Glomerular endothelial cell (primary cell): ENCODE measurements around the gene CXCL13. TPM values are rescaled to one million over a fixed set of nuclear protein-coding genes. Genes with fewer than 3 reads are reported as not detected.
"Not testable (repeated sequence)": the region's sequence is repeated elsewhere in the genome, so short reads cannot be mapped to it uniquely, and the experiment has no call there.

Experiments used
- DNase-seq: peaks from one replicate; pipeline ENCODE4 v3.0.0-alpha.2; 2011; ENCODE audit warnings: low read depth, low spot score; ENCODE audit errors: extremely low read depth
- total RNA-seq: library from RNA; depleted of rRNA; stranded (reverse); fragments of >200 nt; gene quantifications from 2 replicates; pipeline ENCODE4 v1.2.3, GENCODE V29; 2015

CXCL13 gene
- not detected in 2 replicates for total RNA-seq

- DNase-seq = no peak
These were observed at the start of gene CXCL13 for GRCh38 chr4:77605210-77605902. TSS of gene CXCL13 (plus strand) at chr4:77605820. CDS start at chr4:77605866, 46 bp downstream.

- DNase-seq = no peak
These were observed 45.5 kb upstream of the CXCL13 start for GRCh38 chr4:77560170-77560569.

- DNase-seq = not testable (repeated sequence)
These were observed 43.9 kb upstream of the CXCL13 start for GRCh38 chr4:77561720-77562119.

- DNase-seq = no peak
These were observed 41.4 kb upstream of the CXCL13 start for GRCh38 chr4:77564231-77564630.

- DNase-seq = no peak
These were observed 39.5 kb upstream of the CXCL13 start for GRCh38 chr4:77566148-77566547.

- no peak for DNase-seq
These were observed 38.1 kb upstream of the CXCL13 start for GRCh38 chr4:77567549-77567948.

- DNase-seq = not testable (repeated sequence)
These were observed 35.0 kb upstream of the CXCL13 start for GRCh38 chr4:77570508-77571214.

- no peak for DNase-seq
These were observed 29.3 kb upstream of the CXCL13 start for GRCh38 chr4:77576351-77576750.

GRCh38 chr4:77578145-77578544 is 27.5 kb upstream of the CXCL13 start:
- DNase-seq = no peak

GRCh38 chr4:77579406-77580076 is 26.1 kb upstream of the CXCL13 start:
- no peak for DNase-seq

- DNase-seq = no peak
These were observed 23.9 kb upstream of the CXCL13 start for GRCh38 chr4:77581724-77582123.

- no peak for DNase-seq
These were observed 23.5 kb upstream of the CXCL13 start for GRCh38 chr4:77582156-77582555.

- no peak for DNase-seq
These were observed 22.9 kb upstream of the CXCL13 start for GRCh38 chr4:77582711-77583110.

- DNase-seq = no peak
These were observed 18.7 kb upstream of the CXCL13 start for GRCh38 chr4:77586951-77587383.

- no peak for DNase-seq
These were observed 15.1 kb upstream of the CXCL13 start for GRCh38 chr4:77590482-77590881.

- DNase-seq = no peak
These were observed 14.1 kb upstream of the CXCL13 start for GRCh38 chr4:77591532-77591931.

GRCh38 chr4:77593101-77593500 is 12.5 kb upstream of the CXCL13 start:
- DNase-seq = no peak

GRCh38 chr4:77593993-77594392 is 11.6 kb upstream of the CXCL13 start:
- no peak for DNase-seq

- DNase-seq = no peak
These were observed 10.2 kb upstream of the CXCL13 start for GRCh38 chr4:77595364-77595973.

- no peak for DNase-seq
These were observed 6.2 kb upstream of the CXCL13 start for GRCh38 chr4:77599378-77599777.
